HepG2 (cell line): ENCODE results near the gene DNAJC30. TPM values are rescaled to one million over a fixed set of nuclear protein-coding genes. Genes with fewer than 3 reads are reported as not detected.

Experiments used
- HNF4A ChIP-seq: sonication (generic); formaldehyde crosslinking; IDR thresholded peaks from 2 replicates; pipeline ENCODE4 v1.4.0; 2020; ENCODE audit warnings: missing genetic modification reagents
- HNF4G ChIP-seq, 2 experiments: sonication (generic) in 1 of 2; formaldehyde crosslinking in 1 of 2; IDR thresholded peaks; 2 replicates each; pipeline versions ENCODE4 v1.4.0 to v1.6.1; 2011 to 2020; ENCODE audit warnings: borderline replicate concordance in 2 of 2, low read depth in 2 of 2, mild to moderate bottlenecking in 2 of 2, low read length in 1 of 2, missing genetic modification reagents in 1 of 2, moderate library complexity in 1 of 2
- NFATC3 ChIP-seq: sonication (generic); formaldehyde crosslinking; IDR thresholded peaks from 2 replicates; pipeline ENCODE4 v1.5.1; 2020; ENCODE audit warnings: mild to moderate bottlenecking, missing genetic modification reagents
- RARA ChIP-seq: IDR thresholded peaks from 2 replicates; pipeline ENCODE4 v1.6.1; 2016; ENCODE audit warnings: missing genetic modification reagents, missing compliant biosample characterization
- SALL1 ChIP-seq: sonication (generic); formaldehyde crosslinking; IDR thresholded peaks from 2 replicates; pipeline ENCODE4 v1.8.0; 2022; ENCODE audit warnings: mild to moderate bottlenecking, missing genetic modification reagents
- TEAD3 ChIP-seq: optimal IDR thresholded peaks from 2 replicates; pipeline ENCODE3; 2016; ENCODE audit warnings: borderline replicate concordance
- ZEB1 ChIP-seq: IDR thresholded peaks from 2 replicates; pipeline ENCODE4 v1.6.1; 2012; ENCODE audit warnings: mild to moderate bottlenecking, low read depth, inconsistent platforms; ENCODE audit not compliant: insufficient replicate concordance
- ZMYM2 ChIP-seq: sonication (generic); formaldehyde crosslinking; IDR thresholded peaks from 2 replicates; pipeline ENCODE4 v1.8.0; 2022; ENCODE audit warnings: mild to moderate bottlenecking, missing genetic modification reagents
- ZMYM3 ChIP-seq: sonication (generic); formaldehyde crosslinking; IDR thresholded peaks from 2 replicates; pipeline ENCODE4 v1.5.1; 2020; ENCODE audit warnings: mild to moderate bottlenecking, missing genetic modification reagents
- ZNF629 ChIP-seq: sonication (generic); formaldehyde crosslinking; conservative IDR thresholded peaks from 2 replicates; pipeline ENCODE4 v1.5.0; 2020; ENCODE audit warnings: missing genetic modification reagents
- ZNF768 ChIP-seq: sonication (generic); formaldehyde crosslinking; IDR thresholded peaks from 2 replicates; pipeline ENCODE4 v1.4.0; 2020; ENCODE audit warnings: missing genetic modification reagents
- ZNF788 ChIP-seq: sonication (generic); formaldehyde crosslinking; IDR thresholded peaks from 2 replicates; pipeline ENCODE4 v1.5.0; 2020; ENCODE audit warnings: mild to moderate bottlenecking, missing genetic modification reagents, borderline replicate concordance
- ZSCAN29 ChIP-seq: sonication (generic); formaldehyde crosslinking; conservative IDR thresholded peaks from 2 replicates; pipeline ENCODE4 v1.4.0; 2020; ENCODE audit warnings: mild to moderate bottlenecking, missing genetic modification reagents
- polyA plus RNA-seq, 8 experiments: library from polyadenylated mRNA; depleted of rRNA in 3 of 8; stranded (reverse) in 7 of 8; unstranded in 1 of 8; fragments of >200 nt; fragmentation: Illumina TruSeq in 4 of 8; extraction: Trizol in 4 of 8; gene quantifications; 2 replicates each; pipeline versions ENCODE4 v1.2.1 to v1.2.3, GENCODE V29; 2011 to 2016; ENCODE audit warnings: low read depth in 4 of 8, missing spikeins in 1 of 8, mixed read lengths in 1 of 8; ENCODE audit not compliant: insufficient read depth in 1 of 8
- total RNA-seq, 5 experiments: library from RNA; depleted of rRNA; stranded (reverse); fragments of >200 nt; fragmentation: Illumina TruSeq; extraction: Trizol; gene quantifications; 2 replicates each; pipeline ENCODE4 v1.2.3, GENCODE V29; 2016; ENCODE audit warnings: low read depth in 1 of 5
- TF ChIP-seq, protein P1 (sequence below): sonication (generic); formaldehyde crosslinking; IDR thresholded peaks from 2 replicates; pipeline ENCODE4 v1.8.1; 2023; ENCODE audit warnings: mild to moderate bottlenecking, missing genetic modification reagents, borderline replicate concordance
- TF ChIP-seq, protein P2 (sequence below): sonication (generic); formaldehyde crosslinking; IDR thresholded peaks from 2 replicates; pipeline ENCODE4 v1.4.0; 2020; ENCODE audit warnings: missing genetic modification reagents
- TF ChIP-seq, protein P3 (sequence below): sonication (generic); formaldehyde crosslinking; IDR thresholded peaks from 2 replicates; pipeline ENCODE4 v1.4.0; 2020; ENCODE audit warnings: missing genetic modification reagents, borderline replicate concordance

DNAJC30 gene
- total and polyA plus RNA-seq, 2 of the 13 experiments (the other 11 are each of a cell fraction or from before 2014, with no cell fraction given) = 3.3 to 3.8 TPM

DNA sequence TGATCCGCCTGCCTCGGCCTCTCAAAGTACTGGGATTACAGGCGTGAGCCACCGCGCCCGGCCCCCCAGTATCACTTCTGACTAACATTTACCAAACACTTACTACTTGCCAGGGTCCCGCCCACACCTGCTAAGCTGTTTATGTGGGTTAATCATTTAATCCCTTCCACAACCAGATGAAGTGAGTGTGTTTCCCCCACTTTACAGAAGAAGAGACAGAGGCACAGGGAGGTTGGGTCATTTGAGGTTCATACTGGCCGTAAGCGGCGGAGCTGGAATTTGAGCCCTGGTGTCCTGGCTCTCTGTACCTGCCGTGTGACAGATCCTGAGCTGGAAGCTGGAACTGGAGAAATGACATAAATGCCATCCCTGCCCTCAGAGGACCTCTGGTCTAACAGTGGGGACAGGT is 30.7 kb downstream of the DNAJC30 start (continued):
- TF ChIP-seq ZNF629 (CRISPR knock-in tag) (peak; percentile 88), ZMYM3 (CRISPR knock-in tag) (peak; percentile 74), ZMYM2 (0 out of 2 replicates have a peak, but pooled peaks have one; percentile 22), TEAD3 (CRISPR knock-in tag) (peak; percentile 72), RARA (CRISPR knock-in tag) (peak; percentile 52), HNF4A (peak; percentile 51; the same call in 1 of the 2 replicates), ZEB1 (peak; percentile 25), ZNF768 (CRISPR knock-in tag) (no peak), ZNF788 (CRISPR knock-in tag) (0 out of 2 replicates have a peak, but pooled peaks have one; percentile 19), ZSCAN29 (CRISPR knock-in tag) (0 out of 2 replicates have a peak, but pooled peaks have one; percentile 26), NFATC3 (CRISPR knock-in tag) (no peak), SALL1 (CRISPR knock-in tag) (peak; percentile 48; the same call in 1 of the 2 replicates), HNF4G (IDR thresholded peaks at IDR 0.05; ENCODE audit: borderline replicate concordance, low read depth, low read length) (0 out of 2 replicates have a peak, but pooled peaks have one; percentile 6), HNF4G (CRISPR knock-in tag; IDR thresholded peaks at IDR 0.05; ENCODE audit: borderline replicate concordance, low read depth) (no peak)
- TF ChIP-seq, protein P1, sequence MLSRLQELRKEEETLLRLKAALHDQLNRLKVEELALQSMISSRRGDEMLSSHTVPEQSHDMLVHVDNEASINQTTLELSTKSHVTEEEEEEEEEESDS (CRISPR knock-in tag) = no peak
- TF ChIP-seq, protein P2, sequence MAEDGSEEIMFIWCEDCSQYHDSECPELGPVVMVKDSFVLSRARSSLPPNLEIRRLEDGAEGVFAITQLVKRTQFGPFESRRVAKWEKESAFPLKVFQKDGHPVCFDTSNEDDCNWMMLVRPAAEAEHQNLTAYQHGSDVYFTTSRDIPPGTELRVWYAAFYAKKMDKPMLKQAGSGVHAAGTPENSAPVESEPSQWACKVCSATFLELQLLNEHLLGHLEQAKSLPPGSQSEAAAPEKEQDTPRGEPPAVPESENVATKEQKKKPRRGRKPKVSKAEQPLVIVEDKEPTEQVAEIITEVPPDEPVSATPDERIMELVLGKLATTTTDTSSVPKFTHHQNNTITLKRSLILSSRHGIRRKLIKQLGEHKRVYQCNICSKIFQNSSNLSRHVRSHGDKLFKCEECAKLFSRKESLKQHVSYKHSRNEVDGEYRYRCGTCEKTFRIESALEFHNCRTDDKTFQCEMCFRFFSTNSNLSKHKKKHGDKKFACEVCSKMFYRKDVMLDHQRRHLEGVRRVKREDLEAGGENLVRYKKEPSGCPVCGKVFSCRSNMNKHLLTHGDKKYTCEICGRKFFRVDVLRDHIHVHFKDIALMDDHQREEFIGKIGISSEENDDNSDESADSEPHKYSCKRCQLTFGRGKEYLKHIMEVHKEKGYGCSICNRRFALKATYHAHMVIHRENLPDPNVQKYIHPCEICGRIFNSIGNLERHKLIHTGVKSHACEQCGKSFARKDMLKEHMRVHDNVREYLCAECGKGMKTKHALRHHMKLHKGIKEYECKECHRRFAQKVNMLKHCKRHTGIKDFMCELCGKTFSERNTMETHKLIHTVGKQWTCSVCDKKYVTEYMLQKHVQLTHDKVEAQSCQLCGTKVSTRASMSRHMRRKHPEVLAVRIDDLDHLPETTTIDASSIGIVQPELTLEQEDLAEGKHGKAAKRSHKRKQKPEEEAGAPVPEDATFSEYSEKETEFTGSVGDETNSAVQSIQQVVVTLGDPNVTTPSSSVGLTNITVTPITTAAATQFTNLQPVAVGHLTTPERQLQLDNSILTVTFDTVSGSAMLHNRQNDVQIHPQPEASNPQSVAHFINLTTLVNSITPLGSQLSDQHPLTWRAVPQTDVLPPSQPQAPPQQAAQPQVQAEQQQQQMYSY (CRISPR knock-in tag) = peak; percentile 68
- TF ChIP-seq, protein P3, sequence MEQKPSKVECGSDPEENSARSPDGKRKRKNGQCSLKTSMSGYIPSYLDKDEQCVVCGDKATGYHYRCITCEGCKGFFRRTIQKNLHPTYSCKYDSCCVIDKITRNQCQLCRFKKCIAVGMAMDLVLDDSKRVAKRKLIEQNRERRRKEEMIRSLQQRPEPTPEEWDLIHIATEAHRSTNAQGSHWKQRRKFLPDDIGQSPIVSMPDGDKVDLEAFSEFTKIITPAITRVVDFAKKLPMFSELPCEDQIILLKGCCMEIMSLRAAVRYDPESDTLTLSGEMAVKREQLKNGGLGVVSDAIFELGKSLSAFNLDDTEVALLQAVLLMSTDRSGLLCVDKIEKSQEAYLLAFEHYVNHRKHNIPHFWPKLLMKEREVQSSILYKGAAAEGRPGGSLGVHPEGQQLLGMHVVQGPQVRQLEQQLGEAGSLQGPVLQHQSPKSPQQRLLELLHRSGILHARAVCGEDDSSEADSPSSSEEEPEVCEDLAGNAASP (CRISPR knock-in tag) = peak; percentile 78; the same call in 1 of the 2 replicates
